HEK293 (cell line): ENCODE data around the gene GPRC5D.

Source experiments
- CTCF ChIA-PET: fragments of 350-600 bp; formaldehyde crosslinking; extraction: SDS; loops from one replicate; lab custom pipeline; 2021; ENCODE audit warnings: antibody characterized with exemption; lab: Yijun Ruan, JAX
- POLR2A ChIA-PET: fragments of 300-600 bp; formaldehyde crosslinking; extraction: SDS; loops from one replicate; lab custom pipeline; 2020; ENCODE audit warnings: antibody characterized with exemption, inconsistent platforms; lab: Yijun Ruan, JAX
- H3K27ac ChIP-seq: fragments of 200-500 bp; sonication (Bioruptor generic); 2 replicates; pipeline ENCODE4 v1.5.1; 2014; ENCODE audit warnings: low read depth, low read length, control low read depth, inconsistent platforms; ENCODE audit errors: extremely low read depth
- H3K36me3 ChIP-seq, 2 experiments: fragments of 200-500 bp in 1 of 2; sonication (Bioruptor generic) in 1 of 2; 1 replicate in 1 of 2; 2 replicates in 1 of 2; pipeline ENCODE4 v1.5.1; 2014 to 2017; ENCODE audit warnings: inconsistent platforms in 2 of 2, low read length in 2 of 2; ENCODE audit not compliant: control insufficient read depth in 2 of 2, insufficient read depth in 1 of 2
- H3K4me1 ChIP-seq: fragments of 200-500 bp; sonication (Bioruptor generic); 2 replicates; pipeline ENCODE4 v1.5.1; 2014; ENCODE audit warnings: mild to moderate bottlenecking, low read length, inconsistent platforms; ENCODE audit not compliant: control insufficient read depth, insufficient read depth
- H3K4me3 ChIP-seq: 2 replicates; pipeline ENCODE4 v1.5.1; 2011; ENCODE audit warnings: low read depth, mild to moderate bottlenecking, control low read depth, low read length, moderate library complexity
- H3K9me3 ChIP-seq: fragments of 200-500 bp; sonication (Bioruptor generic); 2 replicates; pipeline ENCODE4 v1.5.1; 2014; ENCODE audit warnings: low read depth, low read length, inconsistent platforms; ENCODE audit not compliant: control insufficient read depth, insufficient read depth
- EGR2 ChIP-seq: fragments of 450-650 bp; formaldehyde crosslinking; IDR thresholded peaks from 2 replicates; pipeline ENCODE4 v1.5.1; 2016; ENCODE audit warnings: low read depth, missing biosample characterization, missing genetic modification characterization
- HOXA7 ChIP-seq: sonication (generic); formaldehyde crosslinking; IDR thresholded peaks from 2 replicates; pipeline ENCODE4 v1.8.1; 2022; ENCODE audit warnings: missing genetic modification reagents, borderline replicate concordance
- SP3 ChIP-seq: fragments of 450-650 bp; formaldehyde crosslinking; IDR thresholded peaks from 2 replicates; pipeline ENCODE4 v1.5.1; 2016; ENCODE audit warnings: missing biosample characterization, missing genetic modification characterization
- ZEB2 ChIP-seq: fragments of 450-650 bp; formaldehyde crosslinking; IDR thresholded peaks from 2 replicates; pipeline ENCODE4 v1.5.1; 2016; ENCODE audit warnings: missing biosample characterization, missing genetic modification characterization
- ZFHX2 ChIP-seq: fragments of 450-650 bp; formaldehyde crosslinking; conservative IDR thresholded peaks from 2 replicates; pipeline ENCODE4 v1.5.1; 2016; ENCODE audit warnings: missing biosample characterization, missing genetic modification characterization
- ZFP69B ChIP-seq: fragments of 450-650 bp; formaldehyde crosslinking; IDR thresholded peaks from 2 replicates; pipeline ENCODE4 v1.5.1; 2016; ENCODE audit warnings: missing biosample characterization, missing genetic modification characterization
- ZNF10 ChIP-seq: fragments of 450-650 bp; formaldehyde crosslinking; IDR thresholded peaks from 2 replicates; pipeline ENCODE4 v1.5.1; 2017; ENCODE audit warnings: missing biosample characterization, missing genetic modification characterization
- ZNF112 ChIP-seq: fragments of 450-650 bp; formaldehyde crosslinking; IDR thresholded peaks from 2 replicates; pipeline ENCODE4 v1.5.0; 2017; ENCODE audit warnings: missing biosample characterization, missing genetic modification characterization
- ZNF121 ChIP-seq: fragments of 450-650 bp; formaldehyde crosslinking; IDR thresholded peaks from 2 replicates; pipeline ENCODE4 v1.5.1; 2016; ENCODE audit warnings: missing biosample characterization, missing genetic modification characterization
- ZNF239 ChIP-seq: fragments of 450-650 bp; formaldehyde crosslinking; IDR thresholded peaks from 2 replicates; pipeline ENCODE4 v1.5.1; 2016; ENCODE audit warnings: missing biosample characterization, missing genetic modification characterization
- ZNF24 ChIP-seq: fragments of 450-650 bp; formaldehyde crosslinking; IDR thresholded peaks from 2 replicates; pipeline ENCODE4 v1.5.1; 2016; ENCODE audit warnings: missing biosample characterization, missing genetic modification characterization
- ZNF274 ChIP-seq, 2 experiments: fragments of 200-500 bp in 1 of 2; fragments of 450-650 bp in 1 of 2; sonication (Bioruptor generic) in 1 of 2; formaldehyde crosslinking in 1 of 2; IDR thresholded peaks; 2 replicates each; pipeline versions ENCODE4 v1.5.1 to v1.6.1; 2014 to 2016; ENCODE audit warnings: borderline replicate concordance in 1 of 2, inconsistent platforms in 1 of 2, low read length in 1 of 2, missing biosample characterization in 1 of 2, missing genetic modification characterization in 1 of 2
- ZNF341 ChIP-seq: fragments of 450-650 bp; formaldehyde crosslinking; IDR thresholded peaks from 2 replicates; pipeline ENCODE4; 2016; ENCODE audit warnings: low read depth, missing biosample characterization, missing genetic modification characterization
- ZNF404 ChIP-seq: fragments of 450-650 bp; formaldehyde crosslinking; IDR thresholded peaks from 2 replicates; pipeline ENCODE4 v1.5.1; 2017; ENCODE audit warnings: missing biosample characterization, missing genetic modification characterization
- ZNF596 ChIP-seq: fragments of 450-650 bp; IDR thresholded peaks from 2 replicates; pipeline ENCODE4 v1.5.0; 2018; ENCODE audit warnings: missing biosample characterization, mild to moderate bottlenecking, missing genetic modification characterization, moderate library complexity
- ZSCAN23 ChIP-seq: fragments of 450-650 bp; formaldehyde crosslinking; IDR thresholded peaks from 2 replicates; pipeline ENCODE4 v1.5.1; 2016; ENCODE audit warnings: missing biosample characterization, missing genetic modification characterization
- TF ChIP-seq, protein P1 (sequence below): fragments of 450-650 bp; formaldehyde crosslinking; IDR thresholded peaks from 2 replicates; pipeline ENCODE4 v1.5.1; 2016; ENCODE audit warnings: missing biosample characterization, missing genetic modification characterization
- TF ChIP-seq, protein P2 (sequence below): fragments of 450-650 bp; formaldehyde crosslinking; conservative IDR thresholded peaks from 2 replicates; pipeline ENCODE4 v1.5.1; 2016; ENCODE audit warnings: low read depth, missing biosample characterization, missing genetic modification characterization
- TF ChIP-seq, protein P3 (sequence below): fragments of 450-650 bp; formaldehyde crosslinking; IDR thresholded peaks from 2 replicates; pipeline ENCODE4 v1.5.1; 2016; ENCODE audit warnings: missing biosample characterization, missing genetic modification characterization, borderline replicate concordance

Gene GPRC5D

DNA sequence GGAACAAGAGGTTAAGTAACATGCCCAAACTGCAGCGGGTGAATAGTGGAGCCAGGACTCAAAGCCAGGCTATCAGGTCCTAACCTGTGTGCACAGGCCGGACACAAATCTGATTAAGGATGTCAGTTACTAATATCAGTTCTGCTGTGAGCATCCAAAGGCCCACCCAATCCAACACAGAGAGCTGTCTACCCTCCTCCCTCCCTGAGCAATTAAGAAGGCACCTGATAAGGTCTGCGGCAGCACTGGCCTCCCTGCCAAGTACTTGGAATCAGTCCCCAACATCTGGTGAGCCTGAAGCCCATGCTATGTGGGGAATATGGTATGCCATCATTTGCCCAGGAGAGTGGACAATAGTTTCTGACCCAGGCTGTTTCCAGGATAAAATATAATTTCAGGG lies 44.2 kb upstream of the GPRC5D start:
- no peak for TF ChIP-seq ZNF274 (IDR thresholded peaks at IDR 0.05; ENCODE audit: low read length)
- TF ChIP-seq ZNF274 (tag by site-specific recombination; IDR thresholded peaks at IDR 0.05; ENCODE audit: borderline replicate concordance), result no peak
- no peak for TF ChIP-seq ZSCAN23 (tag by site-specific recombination)
- no peak for TF ChIP-seq ZFP69B (tag by site-specific recombination)
- peak; percentile 95 for TF ChIP-seq ZNF239 (tag by site-specific recombination)
- no peak for TF ChIP-seq ZEB2 (tag by site-specific recombination)
- TF ChIP-seq ZNF112 (tag by site-specific recombination), result no peak
- no peak for TF ChIP-seq ZNF24
- TF ChIP-seq SP3 (tag by site-specific recombination), result no peak
- TF ChIP-seq, protein P1, sequence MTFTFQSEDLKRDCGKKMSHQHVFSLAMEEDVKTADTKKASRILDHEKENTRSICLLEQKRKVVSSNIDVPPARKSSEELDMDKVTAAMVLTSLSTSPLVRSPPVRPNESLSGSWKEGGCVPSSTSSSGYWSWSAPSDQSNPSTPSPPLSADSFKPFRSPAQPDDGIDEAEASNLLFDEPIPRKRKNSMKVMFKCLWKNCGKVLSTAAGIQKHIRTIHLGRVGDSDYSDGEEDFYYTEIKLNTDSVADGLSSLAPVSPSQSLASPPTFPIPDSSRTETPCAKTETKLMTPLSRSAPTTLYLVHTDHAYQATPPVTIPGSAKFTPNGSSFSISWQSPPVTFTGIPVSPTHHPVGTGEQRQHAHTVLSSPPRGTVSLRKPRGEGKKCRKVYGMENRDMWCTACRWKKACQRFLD, result no peak
- TF ChIP-seq, all 188 proteins: peak for 1
- ChIA-PET POLR2A (no interaction called here), CTCF (interaction anchor here (0.6 to 1.2 kb wide), 3 partner anchors 13 to 259 kb away, joined by 3 read pairs; no protein-coding TSS in a partner anchor)
- no peak overlapping the region for H3K27ac ChIP-seq
- H3K4me3 ChIP-seq, result no peak overlapping the region
- no peaks in the 10 kb centered on the region for H3K9me3 ChIP-seq
- peaks cover 9% of the 10 kb centered on the region for H3K4me1 ChIP-seq
- no peaks in the 10 kb centered on the region for H3K36me3 ChIP-seq

DNA sequence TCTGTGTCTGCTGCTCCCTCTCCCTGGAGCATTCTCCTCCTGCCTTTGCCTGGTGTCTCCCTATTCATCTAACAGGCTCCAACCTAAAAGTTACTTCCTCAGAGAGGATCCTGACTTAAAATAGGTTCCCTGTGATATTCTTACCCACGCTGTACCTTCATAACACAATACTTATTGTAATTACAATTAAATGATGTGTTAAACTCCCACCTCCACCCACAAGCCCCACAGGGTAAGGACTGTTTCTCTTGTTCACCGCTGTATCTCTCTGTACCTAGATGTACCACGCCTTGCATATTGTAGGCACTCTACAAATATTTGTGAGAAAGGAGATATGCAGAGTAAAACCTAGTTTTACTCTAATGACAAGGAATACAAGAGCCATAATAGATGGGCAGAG lies 43.1 kb upstream of the GPRC5D start:
- ChIA-PET POLR2A (no interaction called here), CTCF (interaction anchor here (0.6 kb wide), 1 partner anchor 164 kb away, joined by 3 read pairs; no protein-coding TSS in a partner anchor)
- Histone ChIP-seq H3K27ac (no peak overlapping the region), H3K9me3 (no peaks in the 10 kb centered on the region), H3K4me1 (peaks cover 9% of the 10 kb centered on the region), H3K4me3 (no peak overlapping the region), H3K36me3 (no peaks in the 10 kb centered on the region)
- peak; percentile 28; the same call in 1 of the 2 replicates for TF ChIP-seq ZFHX2 (tag by site-specific recombination)
- TF ChIP-seq HOXA7, result no peak
- peak; percentile 31; the same call in 1 of the 2 replicates for TF ChIP-seq EGR2

DNA sequence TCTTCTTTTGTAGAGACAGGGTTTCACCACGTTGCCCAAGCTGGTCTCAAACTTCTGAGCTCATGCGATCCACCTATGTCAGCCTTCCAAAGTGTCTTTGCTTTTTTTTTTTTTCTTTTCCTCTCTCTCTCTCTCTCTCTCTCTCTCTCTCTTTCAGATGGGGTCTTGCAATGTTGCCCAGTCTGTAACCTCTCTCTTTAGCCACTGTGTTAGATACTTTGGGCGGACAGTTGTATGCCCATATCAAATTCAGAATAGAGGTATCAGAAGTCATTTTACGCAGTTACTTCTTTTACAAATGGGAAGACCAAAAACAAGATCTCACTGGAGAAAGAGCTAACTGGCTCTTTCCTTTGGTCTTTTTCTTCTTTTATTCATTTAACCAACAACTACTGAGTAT lies 41.4 kb upstream of the GPRC5D start:
- Histone ChIP-seq H3K36me3 (peaks cover 2 to 10% of the 10 kb centered on the region in 2 experiments; a peak in 1 of 3 replicates), H3K4me1 (peaks cover 2% of the 10 kb centered on the region; the same call in 1 of the 2 replicates), H3K27ac (no peak overlapping the region), H3K4me3 (no peak overlapping the region), H3K9me3 (no peaks in the 10 kb centered on the region)
- ChIA-PET CTCF (interaction anchor here (0.7 to 1.3 kb wide), 2 partner anchors 10 to 225 kb away, joined by 3 to 5 read pairs; no protein-coding TSS in a partner anchor), POLR2A (no interaction called here)
- TF ChIP-seq ZNF10 (tag by site-specific recombination), result no peak
- TF ChIP-seq ZNF404 (tag by site-specific recombination), result no peak
- peak; percentile 85 for TF ChIP-seq ZNF121 (tag by site-specific recombination)
- TF ChIP-seq ZNF341 (tag by site-specific recombination), result no peak
- TF ChIP-seq, protein P2, sequence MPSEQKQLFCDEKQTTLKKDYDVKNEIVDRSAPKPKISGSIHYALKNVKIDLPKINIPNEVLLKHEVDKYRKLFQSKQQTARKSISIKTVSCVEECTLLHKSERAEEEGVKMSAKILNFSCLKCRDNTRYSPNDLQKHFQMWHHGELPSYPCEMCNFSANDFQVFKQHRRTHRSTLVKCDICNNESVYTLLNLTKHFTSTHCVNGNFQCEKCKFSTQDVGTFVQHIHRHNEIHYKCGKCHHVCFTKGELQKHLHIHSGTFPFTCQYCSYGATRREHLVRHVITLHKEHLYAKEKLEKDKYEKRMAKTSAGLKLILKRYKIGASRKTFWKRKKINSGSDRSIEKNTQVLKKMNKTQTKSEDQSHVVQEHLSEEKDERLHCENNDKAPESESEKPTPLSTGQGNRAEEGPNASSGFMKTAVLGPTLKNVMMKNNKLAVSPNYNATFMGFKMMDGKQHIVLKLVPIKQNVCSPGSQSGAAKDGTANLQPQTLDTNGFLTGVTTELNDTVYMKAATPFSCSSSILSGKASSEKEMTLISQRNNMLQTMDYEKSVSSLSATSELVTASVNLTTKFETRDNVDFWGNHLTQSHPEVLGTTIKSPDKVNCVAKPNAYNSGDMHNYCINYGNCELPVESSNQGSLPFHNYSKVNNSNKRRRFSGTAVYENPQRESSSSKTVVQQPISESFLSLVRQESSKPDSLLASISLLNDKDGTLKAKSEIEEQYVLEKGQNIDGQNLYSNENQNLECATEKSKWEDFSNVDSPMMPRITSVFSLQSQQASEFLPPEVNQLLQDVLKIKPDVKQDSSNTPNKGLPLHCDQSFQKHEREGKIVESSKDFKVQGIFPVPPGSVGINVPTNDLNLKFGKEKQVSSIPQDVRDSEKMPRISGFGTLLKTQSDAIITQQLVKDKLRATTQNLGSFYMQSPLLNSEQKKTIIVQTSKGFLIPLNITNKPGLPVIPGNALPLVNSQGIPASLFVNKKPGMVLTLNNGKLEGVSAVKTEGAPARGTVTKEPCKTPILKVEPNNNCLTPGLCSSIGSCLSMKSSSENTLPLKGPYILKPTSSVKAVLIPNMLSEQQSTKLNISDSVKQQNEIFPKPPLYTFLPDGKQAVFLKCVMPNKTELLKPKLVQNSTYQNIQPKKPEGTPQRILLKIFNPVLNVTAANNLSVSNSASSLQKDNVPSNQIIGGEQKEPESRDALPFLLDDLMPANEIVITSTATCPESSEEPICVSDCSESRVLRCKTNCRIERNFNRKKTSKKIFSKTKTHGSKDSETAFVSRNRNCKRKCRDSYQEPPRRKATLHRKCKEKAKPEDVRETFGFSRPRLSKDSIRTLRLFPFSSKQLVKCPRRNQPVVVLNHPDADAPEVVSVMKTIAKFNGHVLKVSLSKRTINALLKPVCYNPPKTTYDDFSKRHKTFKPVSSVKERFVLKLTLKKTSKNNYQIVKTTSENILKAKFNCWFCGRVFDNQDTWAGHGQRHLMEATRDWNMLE (tag by site-specific recombination), result no peak
- TF ChIP-seq ZNF596, result peak; percentile 57; the same call in 1 of the 2 replicates
- TF ChIP-seq, protein P3, sequence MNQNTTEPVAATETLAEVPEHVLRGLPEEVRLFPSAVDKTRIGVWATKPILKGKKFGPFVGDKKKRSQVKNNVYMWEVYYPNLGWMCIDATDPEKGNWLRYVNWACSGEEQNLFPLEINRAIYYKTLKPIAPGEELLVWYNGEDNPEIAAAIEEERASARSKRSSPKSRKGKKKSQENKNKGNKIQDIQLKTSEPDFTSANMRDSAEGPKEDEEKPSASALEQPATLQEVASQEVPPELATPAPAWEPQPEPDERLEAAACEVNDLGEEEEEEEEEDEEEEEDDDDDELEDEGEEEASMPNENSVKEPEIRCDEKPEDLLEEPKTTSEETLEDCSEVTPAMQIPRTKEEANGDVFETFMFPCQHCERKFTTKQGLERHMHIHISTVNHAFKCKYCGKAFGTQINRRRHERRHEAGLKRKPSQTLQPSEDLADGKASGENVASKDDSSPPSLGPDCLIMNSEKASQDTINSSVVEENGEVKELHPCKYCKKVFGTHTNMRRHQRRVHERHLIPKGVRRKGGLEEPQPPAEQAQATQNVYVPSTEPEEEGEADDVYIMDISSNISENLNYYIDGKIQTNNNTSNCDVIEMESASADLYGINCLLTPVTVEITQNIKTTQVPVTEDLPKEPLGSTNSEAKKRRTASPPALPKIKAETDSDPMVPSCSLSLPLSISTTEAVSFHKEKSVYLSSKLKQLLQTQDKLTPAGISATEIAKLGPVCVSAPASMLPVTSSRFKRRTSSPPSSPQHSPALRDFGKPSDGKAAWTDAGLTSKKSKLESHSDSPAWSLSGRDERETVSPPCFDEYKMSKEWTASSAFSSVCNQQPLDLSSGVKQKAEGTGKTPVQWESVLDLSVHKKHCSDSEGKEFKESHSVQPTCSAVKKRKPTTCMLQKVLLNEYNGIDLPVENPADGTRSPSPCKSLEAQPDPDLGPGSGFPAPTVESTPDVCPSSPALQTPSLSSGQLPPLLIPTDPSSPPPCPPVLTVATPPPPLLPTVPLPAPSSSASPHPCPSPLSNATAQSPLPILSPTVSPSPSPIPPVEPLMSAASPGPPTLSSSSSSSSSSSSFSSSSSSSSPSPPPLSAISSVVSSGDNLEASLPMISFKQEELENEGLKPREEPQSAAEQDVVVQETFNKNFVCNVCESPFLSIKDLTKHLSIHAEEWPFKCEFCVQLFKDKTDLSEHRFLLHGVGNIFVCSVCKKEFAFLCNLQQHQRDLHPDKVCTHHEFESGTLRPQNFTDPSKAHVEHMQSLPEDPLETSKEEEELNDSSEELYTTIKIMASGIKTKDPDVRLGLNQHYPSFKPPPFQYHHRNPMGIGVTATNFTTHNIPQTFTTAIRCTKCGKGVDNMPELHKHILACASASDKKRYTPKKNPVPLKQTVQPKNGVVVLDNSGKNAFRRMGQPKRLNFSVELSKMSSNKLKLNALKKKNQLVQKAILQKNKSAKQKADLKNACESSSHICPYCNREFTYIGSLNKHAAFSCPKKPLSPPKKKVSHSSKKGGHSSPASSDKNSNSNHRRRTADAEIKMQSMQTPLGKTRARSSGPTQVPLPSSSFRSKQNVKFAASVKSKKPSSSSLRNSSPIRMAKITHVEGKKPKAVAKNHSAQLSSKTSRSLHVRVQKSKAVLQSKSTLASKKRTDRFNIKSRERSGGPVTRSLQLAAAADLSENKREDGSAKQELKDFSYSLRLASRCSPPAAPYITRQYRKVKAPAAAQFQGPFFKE (tag by site-specific recombination), result no peak
